Measurements from ENCODE around the gene GLIPR2. TPM values are rescaled to one million over a fixed set of nuclear protein-coding genes. Genes with fewer than 3 reads are reported as not detected.
"Not testable (repeated sequence)": the region's sequence is repeated elsewhere in the genome, so short reads cannot be mapped to it uniquely, and the experiment has no call there.

The GLIPR2 gene
- polyA plus RNA-seq, 2 donors: 3.7 to 8.0 TPM

DNA sequence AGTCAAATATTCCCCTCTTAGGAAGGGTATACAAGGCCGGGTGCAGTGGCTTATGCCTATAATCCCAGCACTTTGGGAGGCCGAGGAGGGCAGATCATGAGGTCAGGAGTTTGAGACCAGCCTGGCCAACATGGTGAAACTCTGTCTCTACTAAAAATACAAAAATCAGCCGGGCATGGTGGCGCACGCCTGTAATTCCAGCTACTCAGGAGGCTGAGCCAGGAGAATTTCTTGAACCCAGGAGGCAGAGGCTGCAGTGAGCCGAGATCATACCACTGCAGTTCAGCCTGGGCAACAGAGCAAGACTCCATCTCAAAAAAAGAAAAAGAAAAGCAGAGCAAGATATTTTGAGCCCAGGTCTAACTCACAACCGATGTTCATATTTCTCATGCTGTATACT is 4.9 kb upstream of the GLIPR2 start:
- not testable (repeated sequence) for H3K4me1 ChIP-seq (ENCODE audit: control insufficient read depth in 2 of 2, insufficient read depth in 2 of 2, low read length in 1 of 2); H3K9me3 ChIP-seq (ENCODE audit: control insufficient read depth in 2 of 2, insufficient read depth in 1 of 2, low read depth in 1 of 2, low read length in 1 of 2); H3K4me3 ChIP-seq (ENCODE audit: low read depth in 1 of 2, low read length in 2 of 2); H3K27me3 ChIP-seq (ENCODE audit: control insufficient read depth in 1 of 2, insufficient read depth in 2 of 2, low read length in 2 of 2); H3K27ac ChIP-seq (ENCODE audit: low read depth in 2 of 2, low read length in 1 of 2); H3K36me3 ChIP-seq (ENCODE audit: control insufficient read depth in 2 of 2, insufficient read depth in 2 of 2, low read length in 1 of 2)
- 90 to 91% methylated on average over 7 of the region's 7 CpGs for WGBS, 2 donors

DNA sequence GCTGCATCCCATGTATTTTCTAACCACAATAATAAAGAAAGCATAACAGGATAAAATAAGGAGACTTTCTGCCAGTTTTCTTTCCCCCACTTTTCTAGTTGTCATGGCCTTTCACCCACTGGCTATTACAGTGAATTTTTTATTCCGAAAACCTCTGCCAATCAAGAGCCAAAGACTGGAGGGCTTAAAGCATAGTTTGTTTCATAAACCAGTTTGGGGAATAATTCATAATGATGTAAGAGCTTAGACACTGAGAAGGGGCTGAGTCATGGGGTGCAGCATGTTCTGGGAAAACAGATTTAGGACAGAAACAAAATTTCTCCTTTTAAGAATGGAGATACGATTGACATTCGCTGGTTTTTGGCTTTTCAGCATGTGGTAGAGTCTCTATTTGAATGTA is 4.4 kb upstream of the GLIPR2 start:
- Histone ChIP-seq H3K9me3 (ENCODE audit: control insufficient read depth in 2 of 2, insufficient read depth in 1 of 2, low read depth in 1 of 2, low read length in 1 of 2) (no peaks in the 10 kb centered on the region), H3K27me3 (ENCODE audit: control insufficient read depth in 1 of 2, insufficient read depth in 2 of 2, low read length in 2 of 2) (no peaks in the 10 kb centered on the region), H3K4me1 (ENCODE audit: control insufficient read depth in 2 of 2, insufficient read depth in 2 of 2, low read length in 1 of 2) (peaks cover 4 to 8% of the 10 kb centered on the region in 2 donors), H3K36me3 (ENCODE audit: control insufficient read depth in 2 of 2, insufficient read depth in 2 of 2, low read length in 1 of 2) (no peaks in the 10 kb centered on the region), H3K27ac (ENCODE audit: low read depth in 2 of 2, low read length in 1 of 2) (no peak overlapping the region), H3K4me3 (ENCODE audit: low read depth in 1 of 2, low read length in 2 of 2) (no peak overlapping the region)
- 60 to 64% methylated on average over 3 of the region's 3 CpGs for WGBS, 2 donors

- Histone ChIP-seq H3K27ac (ENCODE audit: low read depth in 2 of 2, low read length in 1 of 2) (no peak overlapping the region), H3K9me3 (ENCODE audit: control insufficient read depth in 2 of 2, insufficient read depth in 1 of 2, low read depth in 1 of 2, low read length in 1 of 2) (no peaks in the 10 kb centered on the region), H3K27me3 (ENCODE audit: control insufficient read depth in 1 of 2, insufficient read depth in 2 of 2, low read length in 2 of 2) (no peaks in the 10 kb centered on the region), H3K36me3 (ENCODE audit: control insufficient read depth in 2 of 2, insufficient read depth in 2 of 2, low read length in 1 of 2) (no peaks in the 10 kb centered on the region), H3K4me3 (ENCODE audit: low read depth in 1 of 2, low read length in 2 of 2) (no peak overlapping the region), H3K4me1 (ENCODE audit: control insufficient read depth in 2 of 2, insufficient read depth in 2 of 2, low read length in 1 of 2) (peaks cover 8 to 17% of the 10 kb centered on the region in 2 donors)
- 75 to 81% methylated on average over 9 of the region's 9 CpGs for WGBS, 2 donors
These were observed 1.6 kb upstream of the GLIPR2 start for GRCh38 chr9:36134761-36135505.

GRCh38 chr9:36135741-36136271 is 727 bp upstream of the GLIPR2 start:
- Histone ChIP-seq H3K4me3 (ENCODE audit: low read depth in 1 of 2, low read length in 2 of 2) (peak overlapping the region; percentile 57 to 59), H3K4me1 (ENCODE audit: control insufficient read depth in 2 of 2, insufficient read depth in 2 of 2, low read length in 1 of 2) (peaks cover 8 to 17% of the 10 kb centered on the region in 2 donors), H3K9me3 (ENCODE audit: control insufficient read depth in 2 of 2, insufficient read depth in 1 of 2, low read depth in 1 of 2, low read length in 1 of 2) (no peaks in the 10 kb centered on the region), H3K27me3 (ENCODE audit: control insufficient read depth in 1 of 2, insufficient read depth in 2 of 2, low read length in 2 of 2) (no peaks in the 10 kb centered on the region), H3K36me3 (ENCODE audit: control insufficient read depth in 2 of 2, insufficient read depth in 2 of 2, low read length in 1 of 2) (no peaks in the 10 kb centered on the region), H3K27ac (ENCODE audit: low read depth in 2 of 2, low read length in 1 of 2) (no peak overlapping the region)
- whole genome bisulfite sequencing, 2 donors: 11 to 13% methylated on average over 18 of the region's 18 CpGs

DNA sequence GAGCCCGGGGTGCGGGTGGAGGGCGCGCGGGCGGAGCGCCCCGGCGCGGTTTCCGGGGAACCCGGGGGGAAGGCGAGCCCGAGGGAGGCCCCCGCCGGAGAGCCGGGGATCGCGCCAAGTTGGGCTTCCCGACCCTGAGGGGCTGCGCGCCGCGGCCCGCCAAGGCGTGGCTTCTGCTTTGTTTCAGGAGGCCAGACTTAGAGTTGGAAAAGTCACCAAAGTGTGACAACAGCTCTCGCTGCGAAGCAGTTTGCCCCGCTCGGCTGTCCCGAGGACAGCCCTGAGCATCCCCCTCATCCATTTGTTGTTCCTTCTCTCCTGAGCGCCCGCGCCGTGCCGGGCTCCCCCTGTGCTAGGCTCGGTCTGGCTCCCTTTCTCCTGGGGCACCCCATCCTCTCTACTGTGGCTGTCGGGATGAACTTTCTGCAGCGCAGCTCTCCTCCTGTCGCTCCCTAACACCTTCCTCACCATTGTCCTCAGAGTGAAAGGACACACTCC is 410 bp downstream of the GLIPR2 start:
- 1% methylated on average over 25 to 40 of the region's 40 CpGs for WGBS, 2 donors
- Histone ChIP-seq H3K36me3 (ENCODE audit: control insufficient read depth in 2 of 2, insufficient read depth in 2 of 2, low read length in 1 of 2) (no peaks in the 10 kb centered on the region), H3K4me3 (ENCODE audit: low read depth in 1 of 2, low read length in 2 of 2) (peak overlapping the region; percentile 57 to 59), H3K4me1 (ENCODE audit: control insufficient read depth in 2 of 2, insufficient read depth in 2 of 2, low read length in 1 of 2) (peaks cover 8 to 17% of the 10 kb centered on the region in 2 donors), H3K27ac (ENCODE audit: low read depth in 2 of 2, low read length in 1 of 2) (peak overlapping the region; percentile 54 to 66), H3K27me3 (ENCODE audit: control insufficient read depth in 1 of 2, insufficient read depth in 2 of 2, low read length in 2 of 2) (no peaks in the 10 kb centered on the region), H3K9me3 (ENCODE audit: control insufficient read depth in 2 of 2, insufficient read depth in 1 of 2, low read depth in 1 of 2, low read length in 1 of 2) (no peaks in the 10 kb centered on the region)

DNA sequence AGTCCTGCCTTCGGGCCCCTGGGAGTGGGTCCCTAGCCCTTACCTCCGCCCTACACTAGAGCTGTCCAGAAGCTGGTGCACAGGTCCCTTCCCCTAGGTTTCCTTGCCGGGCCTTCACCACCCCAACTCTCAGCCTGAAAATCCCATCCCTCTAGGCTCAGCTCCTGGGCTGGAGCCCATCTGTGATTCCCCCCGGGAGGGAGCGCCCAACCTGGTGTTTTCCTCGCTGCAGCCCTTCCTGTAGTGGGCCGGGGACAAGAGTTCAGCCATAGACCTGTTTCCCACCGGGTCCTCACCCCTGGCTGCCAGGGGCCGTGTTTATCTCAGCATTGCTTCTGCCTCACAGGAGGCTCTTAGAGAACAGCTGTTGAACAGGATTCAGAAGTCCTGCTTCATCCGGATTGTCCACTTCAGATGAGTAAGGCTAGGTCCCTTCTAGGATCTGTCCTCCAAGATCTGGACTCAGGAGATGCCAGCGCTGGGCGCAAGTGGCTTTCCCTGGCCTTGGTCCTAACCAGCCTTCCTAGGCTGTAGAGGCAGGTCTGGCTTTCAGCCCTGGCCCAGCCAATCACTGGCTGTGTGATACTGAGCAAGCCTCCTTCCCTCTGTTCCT is 965 bp downstream of the GLIPR2 start:
- WGBS, 2 donors: 32% methylated on average over 12 of the region's 12 CpGs
- peak overlapping the region; percentile 57 to 59 for H3K4me3 ChIP-seq (ENCODE audit: low read depth in 1 of 2, low read length in 2 of 2)
- H3K36me3 ChIP-seq (ENCODE audit: control insufficient read depth in 2 of 2, insufficient read depth in 2 of 2, low read length in 1 of 2): no peaks in the 10 kb centered on the region
- H3K27ac ChIP-seq (ENCODE audit: low read depth in 2 of 2, low read length in 1 of 2): peak overlapping the region in 1 of 2 donors; percentile 0
- H3K27me3 ChIP-seq (ENCODE audit: control insufficient read depth in 1 of 2, insufficient read depth in 2 of 2, low read length in 2 of 2): no peaks in the 10 kb centered on the region
- H3K9me3 ChIP-seq (ENCODE audit: control insufficient read depth in 2 of 2, insufficient read depth in 1 of 2, low read depth in 1 of 2, low read length in 1 of 2): no peaks in the 10 kb centered on the region
- H3K4me1 ChIP-seq (ENCODE audit: control insufficient read depth in 2 of 2, insufficient read depth in 2 of 2, low read length in 1 of 2): peaks cover 8 to 19% of the 10 kb centered on the region in 2 donors

GRCh38 chr9:36138496-36138895 is 2.0 kb downstream of the GLIPR2 start:
- H3K27me3 ChIP-seq (ENCODE audit: control insufficient read depth in 1 of 2, insufficient read depth in 2 of 2, low read length in 2 of 2): no peaks in the 10 kb centered on the region
- no peak overlapping the region for H3K27ac ChIP-seq (ENCODE audit: low read depth in 2 of 2, low read length in 1 of 2)
- no peaks in the 10 kb centered on the region for H3K9me3 ChIP-seq (ENCODE audit: control insufficient read depth in 2 of 2, insufficient read depth in 1 of 2, low read depth in 1 of 2, low read length in 1 of 2)
- 92 to 97% methylated on average over 10 of the region's 10 CpGs for WGBS, 2 donors
- H3K4me1 ChIP-seq (ENCODE audit: control insufficient read depth in 2 of 2, insufficient read depth in 2 of 2, low read length in 1 of 2): peaks cover 12 to 22% of the 10 kb centered on the region in 2 donors
- H3K36me3 ChIP-seq (ENCODE audit: control insufficient read depth in 2 of 2, insufficient read depth in 2 of 2, low read length in 1 of 2): no peaks in the 10 kb centered on the region
- no peak overlapping the region for H3K4me3 ChIP-seq (ENCODE audit: low read depth in 1 of 2, low read length in 2 of 2)

DNA sequence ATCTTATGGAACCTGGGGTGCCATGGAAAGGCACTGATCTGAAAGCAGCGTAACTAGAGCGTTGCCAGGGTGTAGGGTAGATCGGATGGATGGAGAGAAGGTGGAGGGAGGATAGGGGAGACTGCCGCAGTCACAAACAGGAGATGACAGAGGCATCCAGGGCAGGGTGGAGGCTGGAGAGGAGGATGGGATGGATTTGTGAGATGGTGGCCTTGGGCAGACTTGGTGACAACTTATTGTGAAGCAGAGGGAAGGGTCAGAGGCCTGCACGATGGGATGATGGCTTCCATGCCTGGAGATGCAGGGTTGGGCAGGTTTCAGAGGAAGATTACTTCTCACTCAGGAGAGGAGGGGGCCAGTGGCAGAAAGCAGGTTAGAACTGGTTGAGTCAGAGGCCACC is 2.4 kb downstream of the GLIPR2 start:
- Histone ChIP-seq H3K4me1 (ENCODE audit: control insufficient read depth in 2 of 2, insufficient read depth in 2 of 2, low read length in 1 of 2) (peaks cover 12 to 22% of the 10 kb centered on the region in 2 donors), H3K27ac (ENCODE audit: low read depth in 2 of 2, low read length in 1 of 2) (no peak overlapping the region), H3K4me3 (ENCODE audit: low read depth in 1 of 2, low read length in 2 of 2) (no peak overlapping the region), H3K27me3 (ENCODE audit: control insufficient read depth in 1 of 2, insufficient read depth in 2 of 2, low read length in 2 of 2) (no peaks in the 10 kb centered on the region), H3K9me3 (ENCODE audit: control insufficient read depth in 2 of 2, insufficient read depth in 1 of 2, low read depth in 1 of 2, low read length in 1 of 2) (no peaks in the 10 kb centered on the region), H3K36me3 (ENCODE audit: control insufficient read depth in 2 of 2, insufficient read depth in 2 of 2, low read length in 1 of 2) (no peaks in the 10 kb centered on the region)
- WGBS, 2 donors: 93 to 96% methylated on average over 5 of the region's 5 CpGs

DNA sequence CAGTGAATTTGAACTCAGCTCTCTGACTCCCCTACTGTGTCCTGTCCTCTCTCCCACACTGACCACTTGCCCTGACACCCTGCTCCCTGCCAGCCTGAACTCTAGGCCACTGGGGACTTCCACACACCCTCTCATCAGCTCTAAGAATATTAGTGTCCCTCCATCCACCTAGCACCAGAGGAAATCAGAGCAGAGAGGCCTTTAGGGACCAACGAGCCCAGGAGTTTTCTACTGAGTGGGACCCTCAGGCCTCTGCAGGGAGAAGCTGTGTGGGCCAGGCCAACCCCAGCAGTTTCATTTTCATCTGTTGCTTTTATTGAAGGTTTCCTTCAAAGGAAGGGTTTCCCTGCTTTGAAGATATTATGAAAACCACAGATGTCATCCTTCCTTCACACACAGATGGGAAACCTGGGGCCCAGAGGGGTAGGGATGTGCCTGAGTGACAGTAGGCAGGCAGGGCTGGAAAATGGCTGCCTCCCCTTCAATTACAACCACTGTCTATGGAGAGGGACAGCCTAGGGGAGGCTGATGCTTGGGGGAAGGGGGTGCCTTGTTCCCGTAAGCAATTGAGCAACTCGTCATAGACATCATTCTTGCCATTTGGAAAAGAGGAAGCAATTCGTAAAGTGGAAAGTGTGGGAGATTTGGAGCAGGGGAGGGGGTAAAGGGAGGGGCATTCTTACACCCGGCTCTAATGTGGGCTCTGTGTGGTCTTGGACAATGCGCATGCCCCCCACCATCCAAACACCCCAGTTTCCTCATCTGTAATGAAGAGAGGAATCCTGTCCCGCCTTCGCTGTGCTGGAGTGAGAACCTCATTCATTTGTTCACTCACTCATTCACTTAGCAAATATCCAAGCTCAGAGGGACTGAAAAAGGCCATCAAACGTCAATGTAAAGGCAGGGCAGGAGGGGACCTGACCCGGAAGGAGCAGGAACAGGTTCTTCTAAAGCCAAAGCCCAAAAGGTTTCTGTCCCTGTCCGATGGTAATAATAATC is 3.9 kb downstream of the GLIPR2 start:
- H3K9me3 ChIP-seq (ENCODE audit: control insufficient read depth in 2 of 2, insufficient read depth in 1 of 2, low read depth in 1 of 2, low read length in 1 of 2): peaks cover 0 to 3% of the 10 kb centered on the region in 2 donors
- H3K4me1 ChIP-seq (ENCODE audit: control insufficient read depth in 2 of 2, insufficient read depth in 2 of 2, low read length in 1 of 2): peaks cover 12 to 22% of the 10 kb centered on the region in 2 donors
- peak overlapping the region in 1 of 2 donors; percentile 56 for H3K27ac ChIP-seq (ENCODE audit: low read depth in 2 of 2, low read length in 1 of 2)
- no peaks in the 10 kb centered on the region for H3K36me3 ChIP-seq (ENCODE audit: control insufficient read depth in 2 of 2, insufficient read depth in 2 of 2, low read length in 1 of 2)
- H3K27me3 ChIP-seq (ENCODE audit: control insufficient read depth in 1 of 2, insufficient read depth in 2 of 2, low read length in 2 of 2): no peaks in the 10 kb centered on the region
- 74 to 79% methylated on average over 11 of the region's 11 CpGs for WGBS, 2 donors
- H3K4me3 ChIP-seq (ENCODE audit: low read depth in 1 of 2, low read length in 2 of 2): no peak overlapping the region
